NCI-H2196 treated with DMSO at 0.1 percent for 48 hours (cell line): ENCODE results near the gene MAP3K13.
"Not testable (repeated sequence)": the region's sequence is repeated elsewhere in the genome, so short reads cannot be mapped to it uniquely, and the experiment has no call there.

Experiments used
- DNase-seq: peaks from one replicate; lab custom pipeline; 2025; ENCODE audit not compliant: unreplicated experiment; lab: John Stamatoyannopoulos, UW

Gene MAP3K13

DNA sequence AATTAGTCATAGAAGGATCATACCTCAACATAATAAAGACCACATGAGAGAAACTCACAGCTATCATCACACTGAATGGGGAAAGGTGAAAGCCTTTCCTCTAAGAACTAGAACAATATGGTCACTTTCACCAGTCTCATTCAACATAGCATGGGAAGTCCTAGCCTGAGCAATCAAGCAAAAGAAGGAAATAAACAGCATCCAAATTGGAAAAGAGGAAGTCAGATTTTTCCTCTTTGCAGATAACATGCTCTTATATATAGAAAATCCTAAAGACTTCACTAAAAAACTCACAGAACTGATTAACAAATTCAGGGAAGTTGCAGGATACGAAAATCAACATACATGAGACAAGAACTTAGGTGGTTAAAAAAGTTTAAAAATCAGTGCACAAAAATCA lies 24.7 kb downstream of the MAP3K13 start:
- DNase-seq = no peak

GRCh38 chr3:185393055-185393454 lies 30.1 kb downstream of the MAP3K13 start:
- no peak for DNase-seq

DNA sequence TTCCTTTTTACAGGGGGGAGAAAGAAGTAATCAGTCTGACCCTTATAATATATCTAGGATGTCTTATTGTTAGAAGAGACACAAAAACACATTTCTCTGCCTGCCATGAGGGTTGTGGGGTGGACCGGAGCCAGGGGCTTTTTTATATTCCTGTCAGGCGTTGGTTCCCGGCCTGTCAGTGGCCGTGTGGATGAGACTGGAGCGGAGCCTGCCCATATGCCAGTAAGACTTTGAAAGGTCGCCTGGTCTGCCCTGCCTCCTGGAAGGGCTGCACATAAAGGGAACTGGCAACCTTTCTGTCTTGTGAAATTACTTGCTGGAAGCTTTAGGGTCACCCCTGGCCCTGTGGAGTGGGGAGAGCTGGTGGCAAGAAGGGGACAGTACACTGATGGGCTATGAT lies 34.7 kb downstream of the MAP3K13 start:
- DNase-seq = no peak

DNA sequence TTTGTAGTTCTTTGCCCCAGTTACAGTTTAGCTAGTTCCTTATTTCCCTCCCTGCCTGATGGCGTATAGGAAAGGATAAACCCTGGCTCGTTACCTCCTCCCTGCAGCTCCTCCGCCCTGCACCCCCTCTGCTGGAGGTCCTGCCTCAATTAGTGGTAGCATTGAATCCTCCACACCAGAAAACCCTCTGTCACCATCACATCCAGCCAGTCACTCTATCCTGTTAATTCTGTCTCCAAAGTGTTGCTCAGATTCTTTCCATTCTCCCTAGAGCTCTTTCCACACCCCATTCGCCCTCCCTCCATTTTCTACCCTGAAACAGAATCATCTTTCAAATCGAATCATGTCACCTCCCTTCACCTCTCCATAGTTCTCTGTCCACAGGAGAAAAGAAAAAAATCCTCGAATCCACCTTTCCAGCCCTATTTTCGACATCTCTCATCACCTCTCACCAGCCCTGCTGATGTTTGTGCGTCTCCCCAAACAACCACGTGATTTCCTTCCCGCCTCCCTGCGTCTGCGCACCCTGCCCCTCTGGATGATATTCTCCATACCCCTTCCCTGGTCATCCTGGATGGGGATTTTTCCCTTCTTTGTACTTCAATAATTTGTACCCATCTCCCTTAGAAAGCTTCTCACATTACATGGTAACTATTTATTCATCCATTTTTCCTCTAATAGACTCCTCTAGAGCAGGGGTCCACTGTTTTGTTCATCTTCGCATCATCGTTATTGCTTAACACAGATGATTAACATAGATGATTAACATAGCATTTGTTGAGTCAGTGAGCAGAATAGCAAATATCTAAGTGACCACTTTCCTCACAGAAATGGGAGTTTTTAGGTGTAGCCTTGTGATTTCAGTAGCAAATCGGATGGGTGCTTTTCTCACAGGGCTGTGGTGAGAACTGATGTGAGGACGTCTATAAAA lies 37.1 kb downstream of the MAP3K13 start:
- no peak for DNase-seq

DNA sequence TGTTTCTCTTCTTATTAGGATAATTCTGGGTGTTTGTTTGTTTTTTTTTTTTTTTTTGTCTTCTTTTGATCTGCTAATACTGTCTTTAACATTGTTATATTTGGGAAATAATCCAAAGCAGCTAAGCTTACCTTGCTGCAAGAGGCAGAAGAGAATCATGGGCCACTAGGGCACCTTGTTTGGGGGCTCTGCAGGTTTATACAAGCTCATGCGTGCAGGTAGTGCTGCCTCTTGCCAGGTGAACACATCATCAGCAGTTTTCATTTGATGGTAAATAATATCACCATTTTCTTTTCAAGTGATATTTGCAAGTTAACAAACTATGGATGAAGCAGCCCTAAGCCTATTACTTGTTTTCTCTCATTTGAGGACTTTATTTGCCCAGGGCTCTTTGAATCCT lies 37.9 kb downstream of the MAP3K13 start:
- DNase-seq = no peak

DNA sequence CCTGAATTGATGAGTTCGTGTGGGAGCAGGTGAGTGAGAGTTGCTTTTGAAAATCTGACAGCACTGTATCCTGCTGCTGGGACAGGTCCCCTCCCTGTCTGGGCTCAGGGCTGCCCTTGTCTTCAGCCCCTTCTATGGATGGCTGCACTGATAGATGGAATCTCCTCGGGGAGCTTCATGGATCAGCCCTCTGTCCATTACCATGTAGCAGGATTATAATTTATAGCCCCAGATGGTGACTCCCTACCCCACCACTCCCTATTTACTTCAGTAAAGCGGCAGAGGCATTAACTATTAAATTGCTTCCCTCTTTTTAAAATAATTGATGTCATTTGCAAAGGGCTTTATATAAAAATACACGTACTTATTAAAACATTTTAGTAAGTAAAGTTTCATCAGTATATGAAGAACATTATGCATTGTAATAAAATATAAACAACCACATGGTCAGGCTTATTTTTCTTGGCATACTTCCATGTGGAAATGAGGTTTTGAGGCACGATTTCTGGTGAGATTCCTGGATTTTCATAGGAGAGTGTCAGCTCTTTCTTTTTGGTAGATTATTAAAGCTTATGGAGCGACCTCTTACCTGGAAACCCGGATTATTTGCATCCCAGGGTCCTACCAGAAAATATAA lies 38.5 kb downstream of the MAP3K13 start:
- DNase-seq = no peak

DNA sequence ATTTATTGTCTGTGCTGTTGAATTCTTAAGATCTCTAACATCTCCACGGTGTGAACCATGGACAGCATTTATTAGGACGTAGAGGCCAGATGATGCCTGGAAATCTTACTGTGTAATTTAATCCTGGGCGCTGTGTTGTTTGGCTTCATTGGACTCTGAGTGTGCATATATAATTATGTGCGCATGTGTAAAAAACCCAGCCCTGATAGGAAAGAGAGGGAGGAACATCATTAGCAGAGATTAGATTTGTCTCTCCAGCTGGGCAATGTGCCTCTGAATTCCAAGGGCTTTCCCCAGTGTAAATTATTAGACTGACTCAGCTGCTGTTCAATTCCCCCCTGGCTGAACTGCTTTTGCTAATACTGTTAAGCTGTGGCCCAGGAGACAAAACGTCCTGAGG lies 39.6 kb downstream of the MAP3K13 start:
- DNase-seq = peak; percentile 49

- no peak for DNase-seq
These were observed 40.1 kb downstream of the MAP3K13 start for GRCh38 chr3:185403002-185403401.

- no peak for DNase-seq
These were observed 42.3 kb downstream of the MAP3K13 start for GRCh38 chr3:185405243-185405642.

GRCh38 chr3:185405664-185406063 lies 42.7 kb downstream of the MAP3K13 start:
- DNase-seq = no peak

GRCh38 chr3:185406121-185406620 lies 43.2 kb downstream of the MAP3K13 start:
- no peak for DNase-seq

DNA sequence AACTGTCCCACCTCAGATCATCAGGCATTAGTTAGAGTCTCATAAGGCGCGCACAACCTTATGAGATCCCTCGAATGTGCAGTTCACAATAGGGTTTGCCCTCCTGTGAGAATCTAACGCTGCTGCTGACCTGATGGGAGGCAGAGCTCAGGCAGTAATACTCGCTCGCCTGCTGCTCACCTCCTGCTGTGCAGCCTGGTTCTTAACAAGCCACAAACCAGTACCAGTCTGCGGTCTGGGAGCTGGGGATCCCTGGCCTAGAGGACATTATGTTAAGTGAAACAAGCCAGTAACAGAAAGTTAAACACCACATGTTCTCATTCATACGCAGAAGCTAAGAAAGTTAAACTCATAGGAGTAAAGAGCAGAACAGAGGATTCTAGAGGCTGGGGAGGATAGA lies 47.0 kb downstream of the MAP3K13 start:
- no peak for DNase-seq

DNA sequence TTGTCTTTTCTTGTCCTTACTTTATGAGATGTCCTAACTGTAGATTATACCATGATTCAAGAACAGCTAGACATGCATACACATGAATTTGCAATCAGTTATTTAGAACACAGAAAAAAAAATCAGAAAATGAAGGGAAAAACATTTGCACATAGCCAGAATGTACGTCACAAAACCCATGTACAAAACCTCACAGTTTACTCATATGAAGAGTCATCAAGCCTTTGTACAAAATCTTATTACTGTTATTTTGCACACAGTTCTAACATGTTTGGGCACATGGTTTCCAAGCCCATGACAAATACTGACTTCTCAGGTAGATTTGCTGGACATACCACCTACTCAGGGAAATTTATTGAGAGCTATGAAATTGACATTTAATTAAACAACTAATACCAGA lies 48.2 kb downstream of the MAP3K13 start:
- DNase-seq = no peak

DNA sequence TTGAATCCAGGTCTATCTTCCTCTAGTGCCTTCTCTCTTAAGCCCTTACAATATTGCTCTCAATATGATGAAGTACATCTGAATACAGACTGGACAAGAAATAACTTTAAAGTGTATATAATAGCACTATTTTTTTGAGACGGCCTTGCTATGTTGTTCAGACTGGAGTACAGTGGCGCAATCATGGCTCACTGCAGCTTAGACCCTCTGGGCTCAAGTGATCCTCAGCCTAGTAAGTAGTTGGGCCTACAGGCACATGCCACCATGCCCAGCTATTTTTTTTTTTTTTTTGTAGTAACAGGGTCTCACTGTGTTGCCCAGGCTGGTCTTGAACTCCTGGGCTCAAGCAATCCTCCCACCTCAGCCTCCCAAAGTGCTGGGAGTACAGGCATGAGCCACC lies 53.6 kb downstream of the MAP3K13 start:
- no peak for DNase-seq

GRCh38 chr3:185418561-185418977 lies 55.6 kb downstream of the MAP3K13 start:
- DNase-seq = not testable (repeated sequence)

DNA sequence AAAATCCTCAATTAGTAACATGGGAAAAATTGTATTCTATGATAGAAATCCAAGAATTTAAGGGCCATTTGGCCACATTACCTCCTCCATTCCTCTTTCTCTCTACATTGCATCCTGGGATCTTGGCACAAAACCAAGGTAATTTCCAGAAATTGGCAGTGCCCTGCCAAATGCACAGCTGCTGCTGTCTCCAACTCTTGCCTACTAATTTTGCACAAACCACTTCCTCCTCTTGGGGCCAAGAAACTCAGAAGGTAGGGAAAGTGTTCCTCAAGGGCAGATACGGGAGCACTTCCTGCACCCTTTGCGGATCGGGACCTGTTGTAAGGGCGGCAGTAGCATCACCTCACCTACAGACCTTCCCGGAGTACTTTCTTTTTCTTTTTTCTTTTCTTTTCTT lies 57.8 kb downstream of the MAP3K13 start:
- peak; percentile 86 for DNase-seq

- no peak for DNase-seq
These were observed 58.8 kb downstream of the MAP3K13 start for GRCh38 chr3:185421577-185422232.

DNA sequence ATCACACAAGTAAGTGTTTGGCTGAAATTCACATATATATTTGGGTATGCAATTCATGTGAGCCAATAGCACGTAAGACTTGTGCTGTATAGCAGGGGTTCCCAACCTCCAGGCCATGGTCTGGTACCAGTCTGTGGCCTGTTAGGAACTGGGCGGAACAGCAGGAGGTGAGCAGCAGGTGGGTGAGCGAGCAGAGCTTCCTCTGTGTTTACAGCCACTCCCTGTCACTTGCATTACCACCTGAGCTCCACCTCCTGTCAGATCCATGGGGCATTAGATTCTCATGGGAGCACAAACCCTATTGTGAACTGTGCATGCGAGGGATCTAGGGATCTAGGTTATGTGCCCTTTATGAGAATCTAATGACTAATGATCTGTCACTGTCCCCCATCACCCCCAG lies 59.7 kb downstream of the MAP3K13 start:
- no peak for DNase-seq

GRCh38 chr3:185423178-185423577 lies 60.2 kb downstream of the MAP3K13 start:
- DNase-seq = no peak

DNA sequence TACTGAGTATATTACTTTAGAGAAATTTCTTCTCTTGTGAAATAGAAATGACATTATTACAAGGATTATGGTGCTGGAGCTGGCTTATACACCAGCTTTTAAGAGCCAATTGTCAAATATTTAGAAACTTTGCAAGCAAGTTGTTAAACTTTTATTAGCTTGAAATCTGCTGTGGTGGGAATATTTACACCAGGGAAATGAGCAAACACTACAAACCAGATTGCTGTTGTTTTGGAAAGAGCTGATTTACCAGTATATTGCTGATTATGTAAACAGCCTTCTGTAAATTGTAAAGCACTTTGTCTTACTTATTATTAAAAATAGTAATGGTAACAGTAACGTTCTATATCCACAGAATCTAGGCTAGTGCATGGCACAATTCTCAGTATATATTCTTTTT lies 61.5 kb downstream of the MAP3K13 start:
- DNase-seq = no peak

DNA sequence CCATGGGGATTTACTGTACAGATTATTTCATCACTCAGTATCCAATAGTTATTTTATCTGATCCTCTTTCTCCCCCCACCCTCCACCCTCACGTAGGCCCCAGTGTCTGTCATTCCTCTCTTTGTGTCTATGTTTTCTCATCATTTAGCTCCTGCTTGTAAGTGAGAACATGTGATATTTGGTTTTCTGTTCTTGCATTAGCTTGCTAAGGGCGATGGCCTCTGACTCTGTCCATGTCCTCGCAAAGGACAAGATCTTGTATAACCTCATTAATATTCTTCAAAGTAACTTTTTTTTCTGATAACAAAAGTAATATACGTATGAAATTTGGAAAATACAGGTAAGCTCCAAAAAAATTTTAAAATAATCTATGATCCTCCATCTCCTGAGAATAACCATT lies 67.4 kb downstream of the MAP3K13 start:
- DNase-seq = no peak
